SK-N-SH treated with all-trans-retinoic acid at 6 μM for 48 hours (cell line): ENCODE results near the gene STAG1.

Experiments
- BACH2 ChIP-seq: fragments of 250-450 bp; sonication (Bioruptor Pico); IDR thresholded peaks from 2 replicates; pipeline ENCODE4 v1.9.0; 2021; ENCODE audit warnings: mild to moderate bottlenecking, borderline replicate concordance
- CREB5 ChIP-seq: fragments of 250-450 bp; sonication (Bioruptor Pico); IDR thresholded peaks from 2 replicates; pipeline ENCODE4 v1.5.1; 2020; ENCODE audit warnings: low read depth, mild to moderate bottlenecking, moderate library complexity
- ISL1 ChIP-seq: fragments of 250-450 bp; sonication (Bioruptor Pico); IDR thresholded peaks from 2 replicates; pipeline ENCODE4 v2.1.2; 2022; ENCODE audit warnings: mild to moderate bottlenecking, moderate library complexity
- PATZ1 ChIP-seq: fragments of 250-450 bp; sonication (Bioruptor Pico); IDR thresholded peaks from 2 replicates; pipeline ENCODE4 v1.8.0; 2020; ENCODE audit warnings: mild to moderate bottlenecking, moderate library complexity, borderline replicate concordance
- POU6F1 ChIP-seq: fragments of 250-450 bp; sonication (Bioruptor Pico); IDR thresholded peaks from 2 replicates; pipeline ENCODE4 v1.8.0; 2021; ENCODE audit warnings: low read depth, mild to moderate bottlenecking, moderate library complexity, borderline replicate concordance
- PPARA ChIP-seq: fragments of 250-450 bp; sonication (Bioruptor Pico); IDR thresholded peaks from 2 replicates; pipeline ENCODE4 v1.5.0; 2020; ENCODE audit warnings: mild to moderate bottlenecking, borderline replicate concordance
- RARB ChIP-seq: fragments of 250-450 bp; sonication (Bioruptor Pico); IDR thresholded peaks from 2 replicates; pipeline ENCODE4 v1.8.0; 2021; ENCODE audit warnings: mild to moderate bottlenecking, moderate library complexity
- TSHZ2 ChIP-seq: fragments of 250-450 bp; sonication (Bioruptor Pico); IDR thresholded peaks from 2 replicates; pipeline ENCODE4 v1.5.0; 2020; ENCODE audit warnings: mild to moderate bottlenecking, moderate library complexity
- ZFP3 ChIP-seq: fragments of 250-450 bp; sonication (Bioruptor Pico); IDR thresholded peaks from 2 replicates; pipeline ENCODE4 v1.5.0; 2020; ENCODE audit warnings: mild to moderate bottlenecking, moderate library complexity
- ZFP30 ChIP-seq: fragments of 450-650 bp; formaldehyde crosslinking; IDR thresholded peaks from 2 replicates; pipeline ENCODE4 v1.5.0; 2022; ENCODE audit warnings: mild to moderate bottlenecking, moderate library complexity
- ZNF565 ChIP-seq: fragments of 450-650 bp; formaldehyde crosslinking; conservative IDR thresholded peaks from 2 replicates; pipeline ENCODE4 v1.5.0; 2020; ENCODE audit warnings: low read depth, mild to moderate bottlenecking, moderate library complexity

GRCh38 chr3:136752172-136752421 lies at the start of gene STAG1:
- TF ChIP-seq CREB5 (CRISPR knock-in tag): no peak
- peak; percentile 96; the same call in 1 of the 2 replicates for TF ChIP-seq PATZ1 (CRISPR knock-in tag)
- TF ChIP-seq ISL1 (CRISPR knock-in tag): no peak
- no peak for TF ChIP-seq TSHZ2 (CRISPR knock-in tag)
- TF ChIP-seq ZFP30: no peak
- no peak for TF ChIP-seq BACH2 (CRISPR knock-in tag)
- no peak for TF ChIP-seq ZFP3 (CRISPR knock-in tag)
- TF ChIP-seq RARB (CRISPR knock-in tag): no peak
- no peak for TF ChIP-seq ZNF565
- no peak for TF ChIP-seq POU6F1 (CRISPR knock-in tag)
- TF ChIP-seq PPARA (CRISPR knock-in tag): no peak
